ENCODE measurements around the gene SIGLEC5.

The SIGLEC5 gene

GRCh38 chr19:51586799-51587198 is 43.4 kb downstream of the SIGLEC5 start:
- Histone ChIP-seq H3K27ac (ENCODE audit: low read depth, low read length) (no peak overlapping the region), H3K27me3 (ENCODE audit: control insufficient read depth, insufficient read depth, low read length) (no peaks in the 10 kb centered on the region), H3K9me3 (ENCODE audit: control insufficient read depth, insufficient read depth, low read length) (peaks cover 48% of the 10 kb centered on the region), H3K36me3 (ENCODE audit: control insufficient read depth, insufficient read depth, low read length) (peaks cover 56% of the 10 kb centered on the region), H3K4me3 (ENCODE audit: low read depth, low read length) (no peak overlapping the region; the same call in 1 of the 2 replicates), H3K4me1 (ENCODE audit: control insufficient read depth, insufficient read depth, low read length) (no peaks in the 10 kb centered on the region), H3K9ac (ENCODE audit: low read depth, low read length) (no peak overlapping the region)

- H3K4me1 ChIP-seq (ENCODE audit: control insufficient read depth, insufficient read depth, low read length) = no peaks in the 10 kb centered on the region
- H3K27ac ChIP-seq (ENCODE audit: low read depth, low read length) = no peak overlapping the region
- H3K4me3 ChIP-seq (ENCODE audit: low read depth, low read length) = no peak overlapping the region; the same call in 1 of the 2 replicates
- no peaks in the 10 kb centered on the region for H3K27me3 ChIP-seq (ENCODE audit: control insufficient read depth, insufficient read depth, low read length)
- peaks cover 48% of the 10 kb centered on the region for H3K9me3 ChIP-seq (ENCODE audit: control insufficient read depth, insufficient read depth, low read length)
- H3K9ac ChIP-seq (ENCODE audit: low read depth, low read length) = no peak overlapping the region
- peaks cover 62% of the 10 kb centered on the region for H3K36me3 ChIP-seq (ENCODE audit: control insufficient read depth, insufficient read depth, low read length)
Observed at GRCh38 chr19:51586103-51586728, 44.0 kb downstream of the SIGLEC5 start.

GRCh38 chr19:51576850-51577249 is 53.4 kb downstream of the SIGLEC5 start:
- Histone ChIP-seq H3K36me3 (ENCODE audit: control insufficient read depth, insufficient read depth, low read length) (peaks cover 36% of the 10 kb centered on the region), H3K9ac (ENCODE audit: low read depth, low read length) (no peak overlapping the region), H3K9me3 (ENCODE audit: control insufficient read depth, insufficient read depth, low read length) (no peaks in the 10 kb centered on the region), H3K27ac (ENCODE audit: low read depth, low read length) (no peak overlapping the region), H3K27me3 (ENCODE audit: control insufficient read depth, insufficient read depth, low read length) (no peaks in the 10 kb centered on the region), H3K4me1 (ENCODE audit: control insufficient read depth, insufficient read depth, low read length) (0 out of 2 replicates have a peak, but pooled peaks cover 3% of the 10 kb centered on the region), H3K4me3 (ENCODE audit: low read depth, low read length) (no peak overlapping the region)

GRCh38 chr19:51573331-51573730 is 56.9 kb downstream of the SIGLEC5 start:
- 0 out of 2 replicates have a peak, but pooled peaks cover 4% of the 10 kb centered on the region for H3K4me1 ChIP-seq (ENCODE audit: control insufficient read depth, insufficient read depth, low read length)
- no peak overlapping the region for H3K27ac ChIP-seq (ENCODE audit: low read depth, low read length)
- peaks cover 19% of the 10 kb centered on the region for H3K36me3 ChIP-seq (ENCODE audit: control insufficient read depth, insufficient read depth, low read length)
- H3K9ac ChIP-seq (ENCODE audit: low read depth, low read length) = no peak overlapping the region
- no peak overlapping the region for H3K4me3 ChIP-seq (ENCODE audit: low read depth, low read length)
- no peaks in the 10 kb centered on the region for H3K27me3 ChIP-seq (ENCODE audit: control insufficient read depth, insufficient read depth, low read length)
- no peaks in the 10 kb centered on the region for H3K9me3 ChIP-seq (ENCODE audit: control insufficient read depth, insufficient read depth, low read length)

DNA sequence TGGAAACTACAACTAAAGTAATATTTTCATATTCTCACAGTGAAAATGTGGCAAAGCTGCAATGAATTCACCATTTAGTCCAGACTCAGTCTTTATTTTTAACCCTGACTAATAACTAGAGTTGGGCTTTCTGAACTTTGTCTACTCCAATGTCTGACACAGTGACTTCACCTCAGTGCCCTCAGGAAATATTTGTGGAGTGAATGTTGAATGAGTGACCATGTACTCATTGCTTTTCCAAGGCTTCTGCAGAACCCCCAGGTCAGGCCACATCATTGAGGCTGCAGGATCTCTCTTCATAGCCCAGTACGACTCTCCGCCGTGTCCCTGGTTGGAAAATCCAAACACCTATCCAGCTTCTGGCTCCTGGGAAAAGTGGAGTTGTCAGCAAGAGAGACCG is 57.3 kb downstream of the SIGLEC5 start:
- Histone ChIP-seq H3K27ac (ENCODE audit: low read depth, low read length) (no peak overlapping the region), H3K4me3 (ENCODE audit: low read depth, low read length) (no peak overlapping the region), H3K9me3 (ENCODE audit: control insufficient read depth, insufficient read depth, low read length) (no peaks in the 10 kb centered on the region), H3K4me1 (ENCODE audit: control insufficient read depth, insufficient read depth, low read length) (0 out of 2 replicates have a peak, but pooled peaks cover 4% of the 10 kb centered on the region), H3K9ac (ENCODE audit: low read depth, low read length) (no peak overlapping the region), H3K27me3 (ENCODE audit: control insufficient read depth, insufficient read depth, low read length) (no peaks in the 10 kb centered on the region), H3K36me3 (ENCODE audit: control insufficient read depth, insufficient read depth, low read length) (peaks cover 19% of the 10 kb centered on the region)

DNA sequence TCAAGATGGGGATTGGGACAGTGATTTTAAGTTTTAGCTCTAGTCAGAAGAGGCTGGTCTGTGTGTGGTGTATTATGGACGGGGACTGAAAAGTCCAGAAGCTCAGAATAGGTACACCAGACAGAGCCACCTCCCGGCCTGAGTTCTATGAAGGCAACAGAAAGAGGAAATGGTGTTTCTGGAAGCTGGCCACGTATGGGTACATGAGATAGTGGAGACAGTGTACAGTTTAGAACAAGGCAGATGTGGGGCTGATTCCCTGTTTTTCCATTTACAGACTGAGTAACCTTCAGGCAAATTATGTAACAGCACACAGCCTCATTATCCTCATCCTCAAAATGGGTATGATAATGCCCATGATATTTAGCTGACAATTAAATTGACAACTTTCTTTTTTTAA is 57.8 kb downstream of the SIGLEC5 start:
- H3K36me3 ChIP-seq (ENCODE audit: control insufficient read depth, insufficient read depth, low read length) = peaks cover 19% of the 10 kb centered on the region
- H3K27ac ChIP-seq (ENCODE audit: low read depth, low read length) = no peak overlapping the region
- H3K4me3 ChIP-seq (ENCODE audit: low read depth, low read length) = peak overlapping the region; percentile 86
- no peaks in the 10 kb centered on the region for H3K9me3 ChIP-seq (ENCODE audit: control insufficient read depth, insufficient read depth, low read length)
- no peaks in the 10 kb centered on the region for H3K27me3 ChIP-seq (ENCODE audit: control insufficient read depth, insufficient read depth, low read length)
- H3K4me1 ChIP-seq (ENCODE audit: control insufficient read depth, insufficient read depth, low read length) = 0 out of 2 replicates have a peak, but pooled peaks cover 4% of the 10 kb centered on the region
- no peak overlapping the region for H3K9ac ChIP-seq (ENCODE audit: low read depth, low read length)

- Histone ChIP-seq H3K27me3 (ENCODE audit: control insufficient read depth, insufficient read depth, low read length) (no peaks in the 10 kb centered on the region), H3K4me1 (ENCODE audit: control insufficient read depth, insufficient read depth, low read length) (0 out of 2 replicates have a peak, but pooled peaks cover 4% of the 10 kb centered on the region), H3K27ac (ENCODE audit: low read depth, low read length) (no peak overlapping the region), H3K36me3 (ENCODE audit: control insufficient read depth, insufficient read depth, low read length) (peaks cover 19% of the 10 kb centered on the region), H3K4me3 (ENCODE audit: low read depth, low read length) (peak overlapping the region; percentile 86), H3K9me3 (ENCODE audit: control insufficient read depth, insufficient read depth, low read length) (no peaks in the 10 kb centered on the region), H3K9ac (ENCODE audit: low read depth, low read length) (peak overlapping the region; percentile 45; the same call in 1 of the 2 replicates)
Observed at GRCh38 chr19:51571599-51571998, 58.6 kb downstream of the SIGLEC5 start.

DNA sequence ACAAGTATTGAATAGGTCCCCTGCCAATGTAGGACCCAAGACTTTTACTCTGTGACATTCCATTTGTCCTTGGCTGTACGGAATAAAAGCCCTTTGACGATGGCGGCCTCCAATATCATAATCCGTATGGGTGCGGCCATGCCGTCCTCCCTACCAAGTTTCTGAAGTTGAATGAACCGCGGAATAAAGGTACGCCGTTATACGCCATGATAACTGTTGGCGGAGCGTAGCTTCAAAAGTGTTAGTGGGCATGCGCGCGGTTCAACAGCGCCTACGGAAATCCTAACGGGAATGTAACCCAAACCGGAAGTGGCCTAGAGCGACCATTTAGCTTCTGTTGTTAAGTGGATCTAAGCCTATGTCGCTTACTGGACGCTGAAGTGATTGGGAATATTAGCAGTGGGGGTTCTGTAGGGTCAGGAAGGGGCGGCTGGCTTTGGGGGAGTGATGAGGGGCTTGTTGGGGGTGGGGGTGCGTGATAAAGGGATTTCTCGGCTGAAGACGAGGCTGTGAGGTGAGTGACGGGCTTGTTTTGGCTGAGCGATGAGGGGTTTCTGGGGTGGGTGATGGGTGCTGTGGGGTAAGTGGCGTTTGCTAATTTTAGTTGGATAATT is 59.1 kb downstream of the SIGLEC5 start, which contains the start of gene ZNF175:
TSS of gene ZNF175 (plus strand) at position 322 of the 614 bp plus-strand sequence. CDS start 2,047 bp downstream, outside the sequence.
- Histone ChIP-seq H3K27me3 (ENCODE audit: control insufficient read depth, insufficient read depth, low read length) (no peaks in the 10 kb centered on the region), H3K9me3 (ENCODE audit: control insufficient read depth, insufficient read depth, low read length) (no peaks in the 10 kb centered on the region), H3K27ac (ENCODE audit: low read depth, low read length) (no peak within 1 kb of the TSS), H3K4me3 (ENCODE audit: low read depth, low read length) (peak within 1 kb of the TSS; percentile 86), H3K9ac (ENCODE audit: low read depth, low read length) (peak within 1 kb of the TSS; percentile 45; the same call in 1 of the 2 replicates), H3K4me1 (ENCODE audit: control insufficient read depth, insufficient read depth, low read length) (0 out of 2 replicates have a peak, but pooled peaks cover 4% of the 10 kb centered on the region), H3K36me3 (ENCODE audit: control insufficient read depth, insufficient read depth, low read length) (peaks cover 19% of the 10 kb centered on the region)

DNA sequence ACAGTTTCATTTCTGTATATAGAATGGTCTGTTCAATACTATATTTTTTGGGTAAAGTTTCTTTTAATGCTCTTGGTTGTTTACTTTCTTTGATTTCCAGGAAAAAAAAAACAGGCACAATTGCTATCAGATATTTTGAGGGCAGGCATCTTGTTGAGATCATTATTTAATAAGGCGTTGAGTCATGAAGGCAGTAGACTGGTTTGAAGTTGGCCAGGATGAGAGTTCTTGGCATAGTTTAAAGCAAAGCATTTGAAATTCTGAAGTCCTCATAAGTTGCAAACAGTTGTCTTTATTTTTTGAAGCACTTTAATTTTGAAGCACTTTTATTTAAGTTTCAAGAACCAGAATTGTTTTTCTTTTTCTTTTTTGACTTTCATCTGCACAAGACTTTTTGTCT is 61.7 kb downstream of the SIGLEC5 start:
- Histone ChIP-seq H3K4me1 (ENCODE audit: control insufficient read depth, insufficient read depth, low read length) (0 out of 2 replicates have a peak, but pooled peaks cover 4% of the 10 kb centered on the region), H3K27me3 (ENCODE audit: control insufficient read depth, insufficient read depth, low read length) (no peaks in the 10 kb centered on the region; the same call in 1 of the 2 replicates), H3K4me3 (ENCODE audit: low read depth, low read length) (no peak overlapping the region), H3K36me3 (ENCODE audit: control insufficient read depth, insufficient read depth, low read length) (peaks cover 6% of the 10 kb centered on the region; the same call in 1 of the 2 replicates), H3K9ac (ENCODE audit: low read depth, low read length) (no peak overlapping the region), H3K9me3 (ENCODE audit: control insufficient read depth, insufficient read depth, low read length) (no peaks in the 10 kb centered on the region; the same call in 1 of the 2 replicates), H3K27ac (ENCODE audit: low read depth, low read length) (no peak overlapping the region)

DNA sequence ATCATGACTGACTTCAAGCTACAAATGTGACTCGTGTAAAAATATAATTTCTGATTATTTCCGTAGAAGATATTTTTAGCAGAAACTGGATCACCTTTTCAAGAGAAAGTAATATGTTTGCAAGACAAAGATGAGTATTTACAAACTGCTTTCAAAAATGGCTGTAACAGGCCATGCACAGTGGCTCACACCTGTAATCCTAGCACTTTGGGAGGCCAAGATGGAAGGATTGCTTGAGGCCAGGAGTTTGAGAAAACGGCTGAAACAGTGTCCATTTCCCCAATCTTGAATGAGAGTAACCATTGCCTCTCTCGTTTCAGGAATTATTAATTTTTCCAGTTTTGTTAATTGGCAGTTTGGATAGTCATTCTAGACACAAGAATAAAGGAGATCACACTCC is 62.6 kb downstream of the SIGLEC5 start:
- Histone ChIP-seq H3K27ac (ENCODE audit: low read depth, low read length) (no peak overlapping the region), H3K9ac (ENCODE audit: low read depth, low read length) (no peak overlapping the region), H3K4me3 (ENCODE audit: low read depth, low read length) (no peak overlapping the region), H3K27me3 (ENCODE audit: control insufficient read depth, insufficient read depth, low read length) (no peaks in the 10 kb centered on the region; the same call in 1 of the 2 replicates), H3K9me3 (ENCODE audit: control insufficient read depth, insufficient read depth, low read length) (no peaks in the 10 kb centered on the region; the same call in none of the 2 replicates), H3K36me3 (ENCODE audit: control insufficient read depth, insufficient read depth, low read length) (no peaks in the 10 kb centered on the region), H3K4me1 (ENCODE audit: control insufficient read depth, insufficient read depth, low read length) (0 out of 2 replicates have a peak, but pooled peaks cover 4% of the 10 kb centered on the region)

Data from HUES48 (cell line).